Fibroblast of pulmonary artery (primary cell): ENCODE measurements around the gene BCL2L14.
"Not testable (repeated sequence)": the region's sequence is repeated elsewhere in the genome, so short reads cannot be mapped to it uniquely, and the experiment has no call there.

Source experiments
- DNase-seq: peaks from one replicate; pipeline ENCODE4 v3.0.0-alpha.2; 2010; ENCODE audit warnings: low read depth
- H3K4me3 ChIP-seq: replicated peaks from 2 replicates; pipeline ENCODE4 v1.5.1; 2011; ENCODE audit warnings: low read depth, mild to moderate bottlenecking, control low read depth, low read length, moderate library complexity
- TF ChIP-seq, protein P1 (sequence below): IDR thresholded peaks from 2 replicates; pipeline ENCODE4 v1.5.1; 2011; ENCODE audit warnings: mild to moderate bottlenecking, control low read depth, low read length, inconsistent platforms; ENCODE audit errors: missing control alignments

Gene BCL2L14

DNA sequence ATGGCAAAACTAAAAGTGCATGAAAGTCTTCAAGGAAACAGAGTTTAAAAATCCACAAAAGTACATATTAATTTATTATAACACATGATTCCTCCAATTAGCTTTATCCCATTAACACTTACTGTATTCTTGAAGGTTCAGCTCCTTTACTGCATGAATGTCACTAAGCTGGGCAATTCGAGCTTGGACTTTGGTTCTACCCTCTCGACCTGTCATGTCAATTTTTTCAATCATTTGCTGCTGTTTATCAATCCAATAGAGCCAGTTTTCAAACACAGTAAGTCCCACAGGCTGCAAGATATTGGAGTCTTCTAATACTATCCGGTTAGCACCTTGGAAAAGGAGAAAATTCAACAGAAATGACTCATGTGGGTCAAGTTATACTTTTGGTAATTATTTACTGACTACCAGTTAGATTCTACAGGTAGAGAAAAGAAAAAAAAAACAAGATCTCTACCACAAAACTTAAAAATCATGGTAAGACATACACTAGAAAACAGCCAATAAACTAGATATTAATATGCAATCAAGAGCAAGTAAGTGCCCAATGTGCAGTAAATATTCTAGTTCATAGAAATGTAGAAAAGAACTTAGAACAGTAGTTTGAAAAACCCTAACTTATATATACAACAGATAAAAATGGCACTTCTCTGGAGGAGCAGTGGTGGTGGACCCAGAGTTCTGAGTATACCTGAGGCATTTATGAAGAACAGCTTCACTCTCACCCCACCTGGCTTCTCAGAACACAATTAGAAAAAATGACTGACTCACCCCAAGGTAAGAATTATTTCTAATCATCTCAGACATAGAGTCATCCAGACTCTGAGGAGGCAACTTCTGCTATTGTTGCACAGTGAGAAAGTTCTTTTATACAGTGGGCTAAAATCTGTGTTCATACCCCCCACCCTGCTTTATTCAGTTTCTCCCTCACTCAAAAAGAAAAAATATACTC is 67.7 kb downstream of the BCL2L14 start:
- no peak overlapping the region for H3K4me3 ChIP-seq
- TF ChIP-seq, protein P1, sequence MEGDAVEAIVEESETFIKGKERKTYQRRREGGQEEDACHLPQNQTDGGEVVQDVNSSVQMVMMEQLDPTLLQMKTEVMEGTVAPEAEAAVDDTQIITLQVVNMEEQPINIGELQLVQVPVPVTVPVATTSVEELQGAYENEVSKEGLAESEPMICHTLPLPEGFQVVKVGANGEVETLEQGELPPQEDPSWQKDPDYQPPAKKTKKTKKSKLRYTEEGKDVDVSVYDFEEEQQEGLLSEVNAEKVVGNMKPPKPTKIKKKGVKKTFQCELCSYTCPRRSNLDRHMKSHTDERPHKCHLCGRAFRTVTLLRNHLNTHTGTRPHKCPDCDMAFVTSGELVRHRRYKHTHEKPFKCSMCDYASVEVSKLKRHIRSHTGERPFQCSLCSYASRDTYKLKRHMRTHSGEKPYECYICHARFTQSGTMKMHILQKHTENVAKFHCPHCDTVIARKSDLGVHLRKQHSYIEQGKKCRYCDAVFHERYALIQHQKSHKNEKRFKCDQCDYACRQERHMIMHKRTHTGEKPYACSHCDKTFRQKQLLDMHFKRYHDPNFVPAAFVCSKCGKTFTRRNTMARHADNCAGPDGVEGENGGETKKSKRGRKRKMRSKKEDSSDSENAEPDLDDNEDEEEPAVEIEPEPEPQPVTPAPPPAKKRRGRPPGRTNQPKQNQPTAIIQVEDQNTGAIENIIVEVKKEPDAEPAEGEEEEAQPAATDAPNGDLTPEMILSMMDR: no peak
- DNase-seq: no peak

DNA sequence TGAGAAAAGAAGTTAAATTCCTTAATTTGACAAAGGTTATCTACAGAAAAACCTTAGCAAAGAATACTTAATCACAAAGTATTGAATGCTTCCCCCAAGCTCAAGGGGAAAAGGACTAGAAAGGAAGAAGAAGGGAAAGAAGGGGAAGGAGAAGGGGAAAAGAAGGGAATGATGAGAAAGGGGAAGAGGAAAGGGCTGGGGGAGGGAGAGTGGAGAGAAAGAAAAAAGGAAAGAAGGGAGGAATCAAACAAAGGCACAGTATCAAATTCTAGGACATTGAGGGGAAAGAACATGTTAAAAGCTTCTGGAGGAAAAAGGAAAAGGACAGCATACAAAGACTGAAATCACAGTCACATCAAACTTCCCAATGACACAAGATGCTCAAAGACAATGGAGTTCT is 70.3 kb downstream of the BCL2L14 start:
- no peak overlapping the region for H3K4me3 ChIP-seq
- TF ChIP-seq, protein P1: no peak
- DNase-seq: no peak

DNA sequence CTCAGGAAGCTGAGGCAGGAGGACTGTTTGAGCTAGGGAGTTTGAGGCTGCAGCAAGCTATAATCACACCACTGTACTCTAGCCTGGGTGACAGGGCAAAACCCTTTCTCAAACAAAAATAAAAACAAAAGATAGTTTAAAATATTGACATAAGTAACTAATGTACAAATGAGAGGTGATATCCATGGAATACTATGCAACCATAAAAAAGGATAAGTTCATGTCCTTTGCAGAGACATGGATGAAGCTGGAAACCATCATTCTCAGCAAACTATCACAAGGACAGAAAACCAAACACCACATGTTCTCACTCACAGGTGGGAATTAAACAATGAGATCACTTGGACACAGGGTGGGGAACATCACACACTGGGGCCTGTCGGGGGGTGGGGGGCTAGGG is 73.8 kb downstream of the BCL2L14 start:
- H3K4me3 ChIP-seq, DNase-seq: not testable (repeated sequence)

DNA sequence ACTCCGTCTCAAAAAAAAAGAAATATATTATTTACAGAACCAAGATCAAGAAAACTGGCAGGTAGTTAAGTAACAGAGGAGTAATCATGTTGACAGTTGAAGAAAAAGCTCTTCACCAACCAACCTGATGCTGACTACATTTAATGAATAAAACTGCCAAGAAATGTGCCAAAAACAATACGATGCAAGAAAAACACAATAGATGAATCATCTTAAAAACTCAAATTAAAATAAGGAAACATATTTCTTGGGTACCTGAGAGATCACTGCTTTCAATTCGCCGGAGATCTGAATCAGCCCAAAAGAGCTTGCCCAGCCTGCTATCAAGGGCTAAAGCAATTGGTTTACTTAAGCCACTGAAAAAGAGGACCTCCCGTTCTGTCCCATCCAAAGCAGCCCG is 76.4 kb downstream of the BCL2L14 start:
- no peak overlapping the region for H3K4me3 ChIP-seq
- DNase-seq: no peak
- TF ChIP-seq, protein P1: no peak
